K562 (cell line): ENCODE results near the gene TTC19. TPM values are rescaled to one million over a fixed set of nuclear protein-coding genes. Genes with fewer than 3 reads are reported as not detected.
A peak's percentile ranks its signal among the peaks of the same experiment; 100 is the strongest.

ENCODE experiments used
- ATAC-seq: fragments of 200-7000 bp; cut with Tn5 transposase; 3 replicates; pipeline ENCODE4 v1.9.1; 2020; ENCODE audit warnings: moderate library complexity
- BruUV-seq: library from RNA; stranded (reverse); fragments of 400-500 nt; replicated peaks from 2 replicates; lab custom pipeline; 2021; lab: Mats Ljungman, UMichigan
- CTCF ChIA-PET: fragments of 300-600 bp; formaldehyde crosslinking; extraction: SDS; loops from one replicate; lab custom pipeline; 2021; ENCODE audit warnings: low intra/inter-chr PET ratio; lab: Yijun Ruan, JAX
- POLR2A ChIA-PET: fragments of 300-600, 350-650 bp; sonication (Branson Sonifier 250); formaldehyde crosslinking; extraction: SDS; loops from one replicate; lab custom pipeline; 2021; ENCODE audit warnings: antibody characterized with exemption, inconsistent platforms; lab: Yijun Ruan, JAX
- DNase-seq, 4 experiments: peaks; one replicate each; pipeline versions ENCODE4 v3.0.0 to v3.0.0-alpha.2; 2011 to 2018; ENCODE audit warnings: low spot score in 3 of 4, mixed read lengths in 3 of 4; ENCODE audit errors: extremely low read depth in 1 of 4
- FAIRE-seq: peaks from 2 replicates; lab custom pipeline; 2011; peaks lifted over from hg19 to GRCh38; lab: Jason Lieb, UNC
- H2AFZ ChIP-seq: 2 replicates; pipeline ENCODE4 v1.6.0; 2011; ENCODE audit warnings: low read depth, low read length, control low read depth, inconsistent platforms
- H3K27ac ChIP-seq: fragments of 200-600 bp; 3 replicates; pipeline ENCODE4 v1.8.0; 2011; ENCODE audit warnings: low read depth, mild to moderate bottlenecking, control low read depth, inconsistent platforms, low read length, moderate library complexity, mixed read lengths; ENCODE audit errors: extremely low read depth
- H3K27me3 ChIP-seq, 2 experiments: fragments of 300-600 bp in 1 of 2; 2 replicates in 1 of 2; 3 replicates in 1 of 2; pipeline versions ENCODE4 v1.6.0 to v1.8.0; 2011; ENCODE audit warnings: inconsistent platforms in 2 of 2, low read length in 2 of 2, mild to moderate bottlenecking in 1 of 2, mixed read lengths in 1 of 2, moderate library complexity in 1 of 2; ENCODE audit not compliant: control insufficient read depth in 2 of 2, insufficient read depth in 2 of 2
- H3K36me3 ChIP-seq: fragments of 300-600 bp; 3 replicates; pipeline ENCODE4 v1.8.0; 2011; ENCODE audit warnings: mild to moderate bottlenecking, low read length, inconsistent platforms; ENCODE audit not compliant: control insufficient read depth, insufficient read depth
- H3K4me1 ChIP-seq, 2 experiments: fragments of 200-600 bp in 1 of 2; replicated peaks in 1 of 2; 2 replicates in 1 of 2; 3 replicates in 1 of 2; pipeline versions ENCODE4 v1.5.1 to v1.8.0; 2011; ENCODE audit warnings: inconsistent platforms in 2 of 2, low read length in 2 of 2, mild to moderate bottlenecking in 1 of 2, mixed read lengths in 1 of 2, moderate library complexity in 1 of 2; ENCODE audit not compliant: control insufficient read depth in 2 of 2, insufficient read depth in 2 of 2
- H3K4me2 ChIP-seq: 2 replicates; pipeline ENCODE4 v1.6.1; 2011; ENCODE audit warnings: low read length, control low read depth, inconsistent platforms, mixed read lengths; ENCODE audit not compliant: insufficient read depth
- H3K4me3 ChIP-seq: fragments of 200-600 bp; sonication (generic), shearing (Covaris generic); 2 replicates; pipeline ENCODE4 v1.5.1; 2016; ENCODE audit warnings: control low read depth, inconsistent platforms
- H3K79me2 ChIP-seq: fragments of 200-600 bp; 3 replicates; pipeline ENCODE4 v1.8.0; 2011; ENCODE audit warnings: low read length, inconsistent platforms; ENCODE audit not compliant: control insufficient read depth, insufficient read depth
- H3K9ac ChIP-seq, 2 experiments: 2 replicates each; pipeline versions ENCODE4 v1.6.0 to v1.6.1; 2011; ENCODE audit warnings: low read depth in 2 of 2, low read length in 2 of 2, control low read depth in 1 of 2, inconsistent platforms in 1 of 2, mild to moderate bottlenecking in 1 of 2, mixed read lengths in 1 of 2; ENCODE audit not compliant: insufficient read depth in 1 of 2
- H3K9me1 ChIP-seq: one replicate; pipeline ENCODE4 v1.6.0; 2011; ENCODE audit warnings: inconsistent platforms, mild to moderate bottlenecking, low read length, moderate library complexity; ENCODE audit not compliant: control insufficient read depth, insufficient read depth
- H3K9me3 ChIP-seq: replicated peaks from 2 replicates; pipeline ENCODE4 v1.5.1; 2011; ENCODE audit warnings: low read depth, low read length, inconsistent platforms; ENCODE audit not compliant: control insufficient read depth, insufficient read depth
- H4K20me1 ChIP-seq: replicated peaks from 2 replicates; pipeline ENCODE4 v1.6.1; 2011; ENCODE audit warnings: low read length, inconsistent platforms, mixed read lengths; ENCODE audit not compliant: control insufficient read depth, insufficient read depth
- E2F6 ChIP-seq, 2 experiments: IDR thresholded peaks; 2 replicates each; pipeline ENCODE4 v1.6.1; 2011; ENCODE audit warnings: borderline replicate concordance in 1 of 2, control low read depth in 1 of 2, low read depth in 1 of 2, low read length in 1 of 2, mild to moderate bottlenecking in 1 of 2, mixed read lengths in 1 of 2, moderate library complexity in 1 of 2; ENCODE audit not compliant: insufficient read depth in 1 of 2, insufficient read length in 1 of 2, poor library complexity in 1 of 2, severe bottlenecking in 1 of 2; ENCODE audit errors: extremely low read depth in 1 of 2
- POLR2G ChIP-seq: fragments of 200-400 bp; formaldehyde crosslinking; IDR thresholded peaks from 2 replicates; pipeline ENCODE4 v1.6.1; 2017; ENCODE audit warnings: low read depth, mild to moderate bottlenecking, antibody characterized with exemption, low read length, moderate library complexity
- ZNF253 ChIP-seq: fragments of 250-450 bp; sonication (Bioruptor Pico); conservative IDR thresholded peaks from 2 replicates; pipeline ENCODE4 v1.6.1; 2021; ENCODE audit warnings: mild to moderate bottlenecking
- ZNF274 ChIP-seq: IDR thresholded peaks from 2 replicates; pipeline ENCODE4 v1.6.1; 2011; ENCODE audit warnings: low read depth, mild to moderate bottlenecking, low read length, moderate library complexity, borderline replicate concordance
- WGBS: fragments of 100-300 bp; shearing (Covaris generic); methylation state at CpG from one replicate; pipeline ENCODE4 v1.1.6; 2016; ENCODE audit warnings: low coverage, mixed read lengths; ENCODE audit not compliant: insufficient coverage; ENCODE audit errors: missing lambda C conversion rate; 5-methylcytosine and 5-hydroxymethylcytosine counted together
- in situ Hi-C: fragments of 300-500 bp; cut with MboI; formaldehyde crosslinking; loops from 4 replicates; pipeline ENCODE4 v1.15.0; 2018; ENCODE audit warnings: inconsistent platforms, mixed read lengths
- intact Hi-C: fragments of 100-400 bp; cut with micrococcal nuclease; formaldehyde crosslinking; loops from 2 replicates; pipeline ENCODE4 v1.14.2; 2022
- polyA plus RNA-seq, 8 experiments: library from polyadenylated mRNA; depleted of rRNA in 4 of 8; stranded (reverse) in 5 of 8; unstranded in 3 of 8; fragments of >200 nt; fragmentation: Nextera tagmentation in 2 of 8; fragmentation: Illumina TruSeq in 1 of 8; extraction: Ambion mirVana in 2 of 8; extraction: Trizol in 1 of 8; gene quantifications; 2 replicates each; pipeline versions ENCODE4 v1.2.1 to v1.2.3, GENCODE V29; 2011 to 2014; ENCODE audit warnings: inconsistent platforms in 1 of 8, missing spikeins in 1 of 8
- total RNA-seq, 7 experiments: library from RNA; depleted of rRNA in 6 of 7; stranded (reverse); fragments of >200 nt in 6 of 7; fragmentation: Illumina TruSeq in 2 of 7; extraction: Trizol in 2 of 7; gene quantifications; 2 replicates each; pipeline versions ENCODE4 v1.2.1 to v1.2.3, GENCODE V29; 2011 to 2021; ENCODE audit warnings: low replicate concordance in 1 of 7

Gene TTC19
- total and polyA plus RNA-seq, 9 of the 15 experiments (the other 6 are each of a cell fraction or from before 2014, with no cell fraction given): 8.1 to 60.8 (median 25.3) TPM

- peaks cover 84% of the 10 kb centered on the region for H3K36me3 ChIP-seq
- BruUV-seq: no TSS peak
- H3K4me1 ChIP-seq: peaks cover 0 to 14% of the 10 kb centered on the region in 2 experiments; a peak in 2 of 5 replicates
- H2AFZ ChIP-seq: no peak overlapping the region
- no peaks in the 10 kb centered on the region for H4K20me1 ChIP-seq
- ATAC-seq: no peak
- H3K9me1 ChIP-seq: no peaks in the 10 kb centered on the region
- intact Hi-C loops (no loop called here), in situ Hi-C loops (no loop called here)
- H3K9ac ChIP-seq: no peak overlapping the region
- 95% methylated on average over 5 of the region's 5 CpGs for WGBS
- no peak for DNase-seq
- no peak for FAIRE-seq
- no peaks in the 10 kb centered on the region for H3K9me3 ChIP-seq
- TF ChIP-seq E2F6 (IDR thresholded peaks at IDR 0.05; ENCODE audit: borderline replicate concordance in 1 of 2, extremely low read depth in 1 of 2, insufficient read depth in 1 of 2, insufficient read length in 1 of 2, low read depth in 1 of 2, low read length in 1 of 2, poor library complexity in 1 of 2, severe bottlenecking in 1 of 2) (no peak), POLR2G (0 out of 2 replicates have a peak, but pooled peaks have one; percentile 15), ZNF253 (CRISPR knock-in tag) (no peak), ZNF274 (no peak)
- H3K4me2 ChIP-seq: no peak overlapping the region
- H3K4me3 ChIP-seq: no peak overlapping the region
- H3K79me2 ChIP-seq: peaks cover 6% of the 10 kb centered on the region; the same call in 1 of the 3 replicates
- ChIA-PET POLR2A (interaction anchor here (0.8 kb wide), 1 partner anchor 23 kb away, joined by 3 read pairs; no protein-coding TSS in a partner anchor), CTCF (no interaction called here)
- H3K27me3 ChIP-seq: no peaks in the 10 kb centered on the region
- H3K27ac ChIP-seq: peak overlapping the region; percentile 95; the same call in 2 of the 3 replicates
Observed at GRCh38 chr17:16026895-16027294, 27.3 kb downstream of the TTC19 start.
